Renal pelvis (tissue), 4 donors: ENCODE results near the gene SMARCC1. TPM values are rescaled to one million over a fixed set of nuclear protein-coding genes. Genes with fewer than 3 reads are reported as not detected.

ENCODE experiments used
- DNase-seq: peaks from one replicate; pipeline ENCODE4 v3.0.0-alpha.2; 2013
- polyA plus RNA-seq, 3 donors: library from polyadenylated mRNA; unstranded; fragments of 120-200 nt; gene quantifications; one replicate each; pipeline ENCODE4 v1.2.1, GENCODE V29; 2013; ENCODE audit not compliant: insufficient read length in 3 of 3

SMARCC1 gene
- polyA plus RNA-seq, 3 donors: 123 to 125 (median 124) TPM

- no peak for DNase-seq
These were observed 68.0 kb downstream of the SMARCC1 start for GRCh38 chr3:47713655-47714054.

GRCh38 chr3:47712398-47712797, 69.3 kb downstream of the SMARCC1 start:
- DNase-seq: no peak

DNA sequence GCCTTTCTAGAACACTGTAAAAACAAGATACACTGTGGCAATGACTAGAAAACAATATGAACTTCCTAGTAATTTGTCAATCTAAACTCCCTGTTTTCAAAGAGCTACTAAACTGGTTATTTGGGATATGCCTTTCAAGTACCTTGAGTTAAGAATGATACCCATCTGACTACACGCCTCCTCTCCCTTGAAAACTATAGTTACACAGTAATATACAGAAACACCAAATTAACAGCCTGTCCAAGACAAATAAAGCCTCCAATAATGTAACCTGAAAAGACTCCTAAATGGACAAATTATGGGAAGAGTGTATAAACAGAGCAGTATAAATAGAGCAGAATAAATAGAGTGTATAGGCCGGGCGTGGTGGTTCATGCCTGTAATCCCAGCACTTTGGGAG, 70.1 kb downstream of the SMARCC1 start:
- no peak for DNase-seq

- DNase-seq: no peak
These were observed 76.3 kb downstream of the SMARCC1 start for GRCh38 chr3:47705391-47705790.

DNA sequence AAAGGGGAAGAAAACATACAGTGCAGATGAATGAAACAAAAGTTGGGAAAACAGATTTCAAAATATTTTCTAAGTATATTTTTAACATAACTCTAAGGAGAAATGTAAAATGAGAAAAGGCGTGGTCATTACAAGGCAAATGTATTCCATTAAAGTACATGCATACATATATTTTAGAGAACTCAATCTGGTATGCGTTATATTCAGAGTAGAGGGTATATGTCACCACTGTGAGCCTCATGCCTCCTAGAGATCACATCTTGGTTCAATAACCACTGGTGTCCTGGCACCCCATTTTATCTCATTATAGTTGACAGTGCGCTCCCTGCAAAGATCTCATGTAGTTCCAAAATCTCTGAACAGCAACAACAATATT, 77.5 kb downstream of the SMARCC1 start:
- no peak for DNase-seq

GRCh38 chr3:47701388-47701787, 80.3 kb downstream of the SMARCC1 start:
- no peak for DNase-seq

- DNase-seq: no peak
These were observed 89.5 kb downstream of the SMARCC1 start for GRCh38 chr3:47692158-47692557.

DNA sequence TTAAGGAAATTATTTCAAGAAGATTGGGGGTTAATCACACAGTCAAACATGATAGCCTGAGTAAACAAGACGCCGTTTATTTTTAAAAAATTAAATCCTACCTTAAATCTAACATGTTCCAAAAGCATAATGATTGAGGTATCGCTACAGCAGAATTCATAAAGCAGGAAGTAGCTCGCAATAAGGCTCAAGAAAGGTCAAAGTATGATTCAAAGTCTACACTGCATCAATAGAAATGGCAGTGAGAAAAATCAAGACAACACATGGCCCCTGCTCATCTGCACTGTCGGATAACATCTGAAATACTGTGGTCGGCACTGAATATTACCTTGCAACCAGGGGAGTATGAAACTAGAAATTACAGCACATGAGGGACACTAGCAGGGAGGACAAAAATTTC, 93.2 kb downstream of the SMARCC1 start:
- DNase-seq: no peak

DNA sequence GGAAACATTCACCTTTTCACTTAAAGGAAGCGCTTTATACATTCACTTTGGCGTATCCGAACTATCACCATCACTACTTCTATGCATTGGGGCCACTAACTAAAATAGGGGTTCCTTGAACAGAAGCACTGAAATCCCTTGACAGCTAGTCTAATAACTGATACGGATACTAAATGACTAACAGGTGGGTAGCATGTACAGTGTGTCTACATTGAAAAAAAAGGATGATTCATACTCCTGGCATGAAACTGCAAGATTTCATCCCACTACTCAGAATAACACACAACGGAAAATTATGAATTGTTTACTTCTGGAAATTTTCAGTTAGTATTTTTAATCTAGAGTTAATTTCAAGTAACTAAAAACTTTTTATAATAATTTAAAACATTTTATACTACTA, 96.7 kb downstream of the SMARCC1 start:
- DNase-seq: no peak

GRCh38 chr3:47681016-47681415, 100.7 kb downstream of the SMARCC1 start:
- DNase-seq: no peak

DNA sequence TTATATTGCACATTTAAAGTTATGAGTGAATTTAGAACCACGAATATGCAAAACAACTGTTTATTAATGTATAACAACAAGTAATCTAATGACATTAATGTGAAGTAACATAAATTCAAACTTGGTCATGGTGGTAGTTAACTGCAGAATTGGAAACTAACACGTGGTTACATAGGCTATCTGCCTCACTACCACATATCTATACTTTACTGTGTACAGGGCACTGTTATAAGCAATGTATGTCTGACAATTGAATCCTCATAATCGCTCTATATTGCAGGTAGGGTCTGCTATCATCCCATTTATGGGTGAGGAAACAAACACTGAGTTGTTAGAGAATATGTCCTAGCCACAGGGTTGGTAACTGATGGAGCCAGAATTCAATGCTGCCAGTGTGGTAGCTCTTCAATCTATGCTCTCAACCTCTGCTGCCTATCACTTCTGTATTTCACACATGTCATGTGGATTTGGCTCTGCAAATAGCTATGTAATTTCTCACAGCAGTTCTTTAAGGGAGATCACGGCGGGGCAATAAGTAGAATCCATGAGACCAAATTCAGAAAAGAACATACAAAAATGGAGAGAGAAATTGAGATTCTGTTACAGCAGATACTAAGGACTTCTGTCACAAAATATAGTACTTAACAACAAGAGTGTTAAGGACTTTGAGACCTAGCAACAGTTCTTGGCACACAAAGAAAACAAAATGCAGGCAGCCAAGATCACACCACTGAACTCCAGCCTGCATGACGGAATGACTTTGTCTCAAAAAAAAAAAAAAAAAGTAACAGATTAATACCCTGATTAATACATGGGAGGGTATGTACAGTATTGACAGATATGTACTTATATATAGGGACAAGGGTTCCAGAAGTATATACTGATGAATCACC, 103.0 kb downstream of the SMARCC1 start:
- DNase-seq: no peak

DNA sequence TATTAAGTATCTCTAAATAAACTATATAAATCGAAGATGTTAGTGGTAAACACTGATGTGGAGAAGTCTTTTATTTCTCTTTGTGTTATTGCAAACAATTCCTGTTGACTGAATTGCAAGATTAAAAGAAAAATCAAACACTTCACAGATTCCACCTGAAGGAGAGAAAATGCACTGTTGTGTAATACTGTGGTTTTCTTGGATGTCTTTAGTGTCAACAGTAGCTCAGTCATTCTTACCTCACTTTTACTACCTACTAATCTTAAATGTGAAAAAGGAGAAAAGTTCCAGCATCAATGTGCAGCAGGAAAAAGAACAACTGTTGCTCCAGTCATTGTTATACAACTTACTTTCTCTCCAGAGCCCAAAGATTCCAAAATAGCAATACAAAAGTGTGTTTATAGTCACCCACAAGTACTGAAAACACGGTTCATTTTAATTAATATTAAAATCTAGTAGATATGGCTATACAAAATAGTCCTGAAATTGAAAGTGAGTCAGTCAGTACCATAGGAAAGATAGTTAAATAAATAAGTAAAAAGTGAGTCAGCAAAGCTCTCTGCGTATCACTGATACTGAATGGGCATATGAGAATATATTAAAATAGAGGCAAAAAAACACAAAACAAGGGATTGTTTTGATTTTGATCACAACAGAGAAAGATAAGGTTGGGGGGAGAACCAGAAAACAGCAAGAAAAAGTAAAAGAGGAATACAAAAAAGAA, 112.5 kb downstream of the SMARCC1 start:
- no peak for DNase-seq

DNA sequence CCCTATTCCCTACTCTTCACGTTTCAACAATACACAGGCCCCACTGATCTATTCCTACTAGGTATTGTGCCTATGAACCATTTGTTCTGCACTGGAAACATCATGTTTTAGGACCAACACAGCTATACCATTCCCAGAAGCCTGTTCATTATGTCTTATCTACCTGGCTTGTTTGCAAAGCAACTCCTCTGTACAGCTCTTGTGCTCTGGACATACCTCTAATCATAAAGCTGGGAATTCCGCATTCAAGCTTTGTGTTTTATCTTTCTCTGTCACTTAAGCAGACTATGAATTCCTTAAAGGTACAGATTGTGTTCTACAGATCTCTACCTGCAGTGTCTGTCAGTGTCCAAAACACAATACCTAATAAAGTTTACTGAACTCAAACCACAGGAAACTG, 115.6 kb downstream of the SMARCC1 start:
- DNase-seq: no peak

DNA sequence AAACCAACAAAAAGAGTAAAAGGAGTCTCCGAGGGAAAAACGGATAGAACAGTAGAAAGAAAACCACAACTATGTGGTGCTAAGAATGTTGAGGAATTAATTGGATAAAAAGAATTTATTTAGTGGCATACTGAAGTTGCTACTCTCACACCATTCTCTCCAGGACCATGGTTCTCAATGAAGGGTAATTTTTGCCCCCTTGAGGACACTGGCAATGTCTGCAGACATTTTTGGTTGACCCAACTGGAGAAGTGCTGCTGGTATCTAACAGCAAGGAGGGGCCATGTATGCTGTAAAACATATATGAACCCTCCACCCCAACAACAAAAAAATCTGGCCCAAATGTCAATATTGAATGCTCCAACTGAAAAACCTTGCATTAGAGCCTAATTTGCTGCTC, 117.2 kb downstream of the SMARCC1 start:
- DNase-seq: no peak

GRCh38 chr3:47663630-47664240, 118.0 kb downstream of the SMARCC1 start:
- no peak for DNase-seq

- DNase-seq: no peak
These were observed 120.5 kb downstream of the SMARCC1 start for GRCh38 chr3:47661121-47661752.

DNA sequence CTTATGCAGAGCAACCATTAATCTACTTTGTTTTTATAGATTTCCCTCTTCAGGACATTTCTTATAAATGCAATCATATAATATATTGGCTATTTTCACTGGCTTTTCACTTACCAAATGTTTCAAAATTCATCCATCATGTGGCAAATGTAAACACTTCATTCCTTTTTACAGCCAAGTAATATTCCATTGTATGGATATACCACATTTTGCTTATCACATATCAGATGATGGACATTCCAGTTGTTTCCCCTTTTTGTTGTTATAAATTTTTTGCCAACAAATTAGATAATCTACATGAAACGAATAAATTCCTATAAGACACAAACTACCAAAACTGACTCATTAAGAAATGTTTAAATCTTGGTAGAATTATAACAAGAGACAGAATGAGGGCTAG, 123.2 kb downstream of the SMARCC1 start:
- DNase-seq: no peak

DNA sequence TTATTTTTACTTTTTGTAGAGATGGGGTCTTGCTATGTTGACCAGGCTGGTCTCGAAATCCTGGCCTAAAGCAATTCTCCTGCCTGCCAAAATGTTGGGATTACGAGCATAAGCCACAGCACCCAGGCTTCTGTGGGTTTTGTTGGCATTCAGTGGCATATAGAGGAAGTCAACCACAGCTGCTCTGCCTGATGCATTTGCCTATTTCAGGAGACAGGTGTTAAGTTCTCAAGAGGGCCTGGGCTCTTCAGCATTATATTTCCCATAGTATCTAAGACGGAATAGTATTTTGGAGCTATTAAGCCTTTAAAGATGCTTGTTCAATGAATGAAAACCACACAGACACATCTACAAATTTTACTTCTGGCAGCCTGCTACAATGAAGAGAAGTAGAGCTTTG, 129.6 kb downstream of the SMARCC1 start:
- DNase-seq: no peak

- DNase-seq: no peak
These were observed 131.4 kb downstream of the SMARCC1 start for GRCh38 chr3:47650294-47650693.

DNA sequence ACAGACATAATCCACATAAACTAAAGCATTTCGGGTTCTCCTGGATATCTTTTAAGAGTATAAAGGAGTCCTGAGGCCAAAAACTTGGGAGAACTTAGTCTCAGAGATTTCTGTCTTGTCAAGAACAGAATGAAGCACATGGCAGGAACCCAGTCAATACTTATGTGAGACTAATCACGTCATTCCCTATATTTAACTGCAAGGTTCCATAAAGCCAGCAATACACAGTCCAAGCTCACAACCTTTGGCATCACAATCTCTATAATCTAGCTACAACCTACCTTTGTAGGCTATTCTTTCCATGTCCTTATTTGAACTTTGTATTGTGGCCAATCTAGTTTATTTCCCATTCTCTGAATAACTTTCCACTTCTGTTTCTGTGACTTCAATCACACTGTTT, 134.1 kb downstream of the SMARCC1 start:
- no peak for DNase-seq

GRCh38 chr3:47646362-47646761, 135.3 kb downstream of the SMARCC1 start:
- no peak for DNase-seq

- no peak for DNase-seq
These were observed 136.1 kb downstream of the SMARCC1 start for GRCh38 chr3:47645551-47645950.
